GM11168 (cell line): ENCODE measurements around the gene DUS1L.

Experiments
- in situ Hi-C: fragments of 300-500 bp; cut with MboI; formaldehyde crosslinking; loops from one replicate; pipeline ENCODE4 v1.12.0; 2022; ENCODE audit warnings: low sequenced_read_pairs; ENCODE audit not compliant: unreplicated experiment

DUS1L gene

DNA sequence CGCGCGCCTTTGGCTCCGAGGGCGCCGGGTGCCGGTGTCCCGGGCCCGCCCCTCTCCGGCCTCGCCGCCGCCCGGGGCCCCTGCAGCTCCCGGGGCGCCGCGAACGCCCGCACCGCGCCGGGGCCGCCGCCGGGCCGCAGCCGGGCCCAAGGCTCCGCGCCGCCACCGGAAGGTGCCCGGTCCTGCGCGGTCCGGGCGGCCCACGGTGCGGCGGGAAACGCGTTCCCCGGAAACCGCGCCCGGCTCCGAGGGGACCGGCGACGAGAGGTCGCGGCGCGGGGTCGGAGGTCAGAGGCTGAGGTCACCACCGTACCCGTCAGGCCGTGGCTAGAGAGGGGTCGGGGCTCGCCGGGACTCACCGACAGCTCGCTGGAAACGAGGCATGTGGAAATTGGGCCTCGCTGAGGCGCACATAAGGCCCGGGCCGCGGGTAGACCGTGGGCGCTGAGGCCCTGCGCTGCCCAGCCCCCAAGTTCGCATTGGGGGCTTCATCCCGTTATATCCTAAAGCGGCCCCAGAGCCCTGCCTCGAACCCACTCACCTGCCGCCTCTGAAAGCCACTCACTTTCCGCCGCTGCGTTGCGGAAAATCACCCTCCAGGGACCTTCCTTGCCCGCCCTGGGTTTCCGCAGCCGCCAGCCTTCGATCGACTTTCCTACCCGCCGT is at the start of gene DUS1L:
DUS1L (minus strand) TSS at position 167 of the 666 bp plus-strand sequence. CDS start 745 bp downstream, outside the sequence.
- in situ Hi-C loops: no loop called here

GRCh38 chr17:82114872-82115271 is 49.3 kb upstream of the DUS1L start:
- in situ Hi-C loops: no loop called here

- in situ Hi-C loops: no loop called here
Measured at GRCh38 chr17:82114447-82114846, 48.8 kb upstream of the DUS1L start.

DNA sequence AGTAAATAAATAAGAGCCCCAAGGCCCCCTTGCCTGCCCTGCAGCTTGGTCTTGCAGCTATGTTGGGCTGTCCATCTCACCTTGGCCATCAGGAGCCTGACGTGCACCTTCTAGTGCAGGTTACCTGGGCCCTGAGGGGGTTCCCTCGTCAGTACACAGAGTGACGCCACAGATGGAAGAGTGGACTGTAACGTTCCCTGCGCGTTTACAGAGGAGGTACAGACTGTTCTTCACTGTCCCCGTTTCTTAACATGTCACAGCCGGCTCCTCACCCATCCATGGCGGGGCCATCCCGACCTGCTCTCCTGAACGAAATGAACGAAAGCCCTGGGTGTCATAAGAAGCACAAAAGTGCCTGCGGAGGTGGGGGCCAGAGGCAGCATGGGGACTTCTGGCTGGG is 48.3 kb upstream of the DUS1L start:
- in situ Hi-C loops: no loop called here

DNA sequence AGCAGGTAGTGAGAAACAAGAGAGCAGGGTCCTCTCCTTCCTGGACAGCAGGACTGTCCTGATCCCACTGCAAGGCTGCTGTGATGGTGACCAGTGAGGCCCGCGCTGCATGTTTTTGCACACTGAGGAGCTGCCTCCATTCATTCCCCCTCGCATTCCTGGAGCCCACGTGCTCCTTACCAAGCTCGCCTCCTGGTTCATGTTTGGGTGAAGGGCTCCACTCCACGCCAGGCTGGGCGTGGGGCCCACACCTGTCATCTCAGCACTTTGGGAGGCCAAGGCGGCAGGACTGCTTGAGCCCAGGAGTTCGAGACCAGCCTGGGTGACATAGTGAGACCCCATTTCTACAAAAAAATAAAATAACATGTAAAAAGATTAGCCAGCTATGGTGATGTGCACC is 47.8 kb upstream of the DUS1L start:
- in situ Hi-C loops: no loop called here

DNA sequence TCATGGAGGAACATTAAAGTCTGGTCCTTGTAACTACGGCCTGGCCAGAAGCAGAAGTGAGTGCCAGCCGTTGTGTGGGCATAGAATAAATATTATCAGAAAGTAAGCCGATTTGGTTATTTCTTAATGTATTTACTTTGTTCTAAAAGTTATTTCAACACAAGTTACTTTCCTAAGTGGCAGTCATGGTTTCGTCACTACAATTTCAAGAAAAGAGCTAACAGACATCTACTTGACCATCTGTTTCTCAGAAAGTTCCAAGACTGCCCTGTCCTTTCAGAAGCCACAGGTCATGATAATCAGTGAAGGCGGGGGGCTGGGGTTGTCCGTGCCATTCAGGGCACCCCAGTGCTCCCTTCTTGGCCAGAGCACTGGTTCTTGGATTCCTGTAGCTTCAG is 47.3 kb upstream of the DUS1L start:
- in situ Hi-C loops: no loop called here

DNA sequence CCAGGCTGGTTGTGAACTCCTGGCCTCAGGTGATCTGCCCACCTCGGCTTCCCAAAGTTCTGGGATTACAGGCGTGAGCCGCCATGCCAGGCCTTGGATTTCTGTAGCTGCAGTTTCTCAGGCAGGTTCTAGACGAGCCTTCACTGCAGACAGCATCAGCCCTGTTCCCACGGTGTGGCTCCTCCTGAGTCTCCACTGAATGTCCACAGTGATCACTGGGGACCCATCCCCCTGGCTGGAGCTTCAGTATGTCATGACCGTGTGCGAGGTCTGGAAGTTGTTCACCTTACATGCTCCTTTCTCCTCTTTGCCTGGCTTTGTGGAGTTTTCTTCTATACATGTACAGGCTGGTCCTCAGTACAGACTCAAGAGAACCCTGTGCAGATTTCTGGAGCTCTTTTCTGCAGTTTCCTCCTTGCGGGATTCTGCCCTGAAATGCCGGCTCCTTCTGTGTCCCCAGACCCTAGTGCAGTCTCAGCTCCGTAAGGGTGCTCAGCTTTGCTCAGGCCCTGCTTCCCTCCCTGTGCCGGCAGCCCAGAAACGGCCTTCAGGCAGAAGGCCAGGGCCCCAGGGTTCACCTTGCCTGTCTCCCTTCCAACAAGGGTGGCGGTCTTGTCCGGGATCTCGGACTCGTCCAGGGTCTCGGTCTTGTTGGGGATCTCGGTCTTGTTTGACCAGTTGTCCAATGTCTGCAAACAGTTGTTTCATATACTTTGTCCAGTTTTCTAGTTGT is 46.7 kb upstream of the DUS1L start:
- in situ Hi-C loops: no loop called here

DNA sequence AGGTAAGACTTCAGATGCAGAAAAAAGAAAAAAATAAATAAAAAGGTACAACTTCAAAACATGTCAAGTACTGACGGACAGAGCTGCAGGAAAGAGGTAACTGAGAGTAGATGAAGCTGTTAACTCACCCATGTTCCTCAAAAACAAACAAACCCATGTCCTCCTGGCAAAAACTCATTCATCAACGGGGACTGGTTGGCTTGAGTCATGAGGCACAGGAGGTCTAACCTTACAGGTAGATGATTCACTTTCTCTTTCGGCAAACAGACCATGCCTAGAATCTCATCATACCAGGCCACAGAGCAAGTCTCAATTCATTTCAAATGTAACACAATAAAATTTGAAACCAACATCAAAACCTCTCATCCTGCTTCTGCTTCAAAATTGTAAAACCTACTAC is 44.7 kb upstream of the DUS1L start:
- in situ Hi-C loops: no loop called here

DNA sequence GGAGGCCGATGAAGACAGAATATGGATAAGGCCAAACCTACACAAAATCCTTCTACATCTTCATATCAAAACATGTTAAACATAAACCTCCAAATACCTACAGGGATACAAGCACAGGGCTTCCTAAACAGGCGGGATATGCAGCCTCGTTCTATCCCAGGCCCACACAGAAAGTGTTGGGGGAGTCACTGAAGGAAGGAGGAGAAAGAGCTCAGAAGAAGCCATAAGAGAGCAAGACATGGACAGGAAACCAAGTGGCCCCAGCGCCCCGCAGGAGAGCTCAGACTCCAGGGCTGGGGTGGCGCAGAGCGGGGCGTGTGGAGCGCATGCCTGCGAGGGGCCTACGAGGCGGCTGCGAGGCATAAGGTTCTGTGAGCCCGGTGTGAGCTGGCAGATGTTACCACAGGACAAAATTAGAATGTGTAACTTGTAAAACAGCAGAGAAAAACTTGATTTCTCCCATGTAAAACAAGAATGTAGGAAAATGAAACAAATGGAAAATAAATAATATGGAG is 43.4 kb upstream of the DUS1L start:
- in situ Hi-C loops: no loop called here

DNA sequence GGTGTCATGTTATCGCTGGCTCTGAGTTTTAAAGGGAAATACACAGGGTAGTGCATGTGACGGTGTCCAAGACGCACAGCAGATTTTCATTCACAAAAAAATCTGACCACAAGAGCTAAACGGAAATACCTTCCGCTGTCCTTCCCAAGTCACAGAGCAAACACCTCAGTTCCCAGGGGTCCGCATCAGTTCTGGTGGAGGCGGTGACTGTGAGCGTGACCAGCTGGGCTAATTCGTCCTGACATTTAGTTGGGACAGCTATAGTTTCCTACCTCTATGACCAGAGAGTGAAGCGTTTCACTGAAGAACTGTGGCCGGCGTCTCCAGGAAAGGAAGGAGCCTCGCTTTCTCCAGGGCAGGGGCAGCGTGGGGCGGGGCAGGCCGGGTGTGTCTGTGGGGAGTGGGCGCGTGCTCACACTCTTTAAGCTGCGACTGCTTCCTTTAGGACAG is 42.9 kb upstream of the DUS1L start:
- in situ Hi-C loops: no loop called here

DNA sequence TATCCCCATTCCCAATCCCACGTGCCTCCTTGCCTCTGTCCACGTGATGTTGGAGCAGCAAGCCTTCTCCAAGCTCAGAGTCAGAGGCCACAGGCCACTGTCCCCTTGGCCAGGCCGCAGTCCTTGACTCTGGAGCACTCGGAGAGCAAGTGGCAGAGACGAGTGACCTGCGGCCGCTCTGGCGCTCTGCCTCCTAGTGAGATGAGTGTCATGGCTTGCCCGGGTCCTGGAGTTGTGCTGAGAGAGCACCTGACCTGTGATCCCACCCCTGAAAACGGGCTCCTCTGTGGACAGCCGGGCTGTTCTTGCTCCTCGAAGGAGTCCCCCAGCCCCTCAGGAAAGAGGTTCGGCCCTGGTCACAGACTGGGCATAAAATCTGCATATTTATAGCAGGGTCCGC is 42.4 kb upstream of the DUS1L start:
- in situ Hi-C loops: no loop called here

DNA sequence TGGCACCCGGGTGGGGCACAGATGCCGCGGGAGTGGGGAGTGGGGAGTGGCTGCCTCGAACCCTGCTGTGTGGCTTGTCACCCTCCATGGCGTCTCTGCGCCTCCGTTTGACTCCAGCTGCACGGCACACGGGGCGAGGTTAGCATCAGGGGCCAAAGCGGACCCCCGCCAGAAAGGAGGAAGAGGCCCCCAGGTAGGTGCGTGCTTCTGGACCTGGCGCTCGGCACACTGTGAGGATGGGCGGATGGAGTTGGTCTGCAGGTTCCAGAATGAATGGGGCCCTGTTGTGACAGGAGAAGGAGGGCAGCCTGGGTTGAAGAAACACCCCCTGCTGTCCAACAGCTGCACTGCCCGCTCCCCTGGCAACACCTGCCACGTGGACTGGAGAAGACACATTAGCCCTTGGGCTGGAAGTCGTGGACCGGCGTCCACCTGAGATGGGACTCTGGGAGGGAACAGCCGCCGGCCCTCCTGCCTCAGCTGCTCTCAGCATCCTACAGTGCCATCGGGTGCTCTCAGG is 41.8 kb upstream of the DUS1L start:
- in situ Hi-C loops: no loop called here

- in situ Hi-C loops: no loop called here
Measured at GRCh38 chr17:82106688-82107305, 41.2 kb upstream of the DUS1L start.

- in situ Hi-C loops: no loop called here
Measured at GRCh38 chr17:82105882-82106687, 40.5 kb upstream of the DUS1L start.

GRCh38 chr17:82105417-82105881 is 39.8 kb upstream of the DUS1L start:
- in situ Hi-C loops: no loop called here

GRCh38 chr17:82104797-82105416 is 39.3 kb upstream of the DUS1L start:
- in situ Hi-C loops: no loop called here

DNA sequence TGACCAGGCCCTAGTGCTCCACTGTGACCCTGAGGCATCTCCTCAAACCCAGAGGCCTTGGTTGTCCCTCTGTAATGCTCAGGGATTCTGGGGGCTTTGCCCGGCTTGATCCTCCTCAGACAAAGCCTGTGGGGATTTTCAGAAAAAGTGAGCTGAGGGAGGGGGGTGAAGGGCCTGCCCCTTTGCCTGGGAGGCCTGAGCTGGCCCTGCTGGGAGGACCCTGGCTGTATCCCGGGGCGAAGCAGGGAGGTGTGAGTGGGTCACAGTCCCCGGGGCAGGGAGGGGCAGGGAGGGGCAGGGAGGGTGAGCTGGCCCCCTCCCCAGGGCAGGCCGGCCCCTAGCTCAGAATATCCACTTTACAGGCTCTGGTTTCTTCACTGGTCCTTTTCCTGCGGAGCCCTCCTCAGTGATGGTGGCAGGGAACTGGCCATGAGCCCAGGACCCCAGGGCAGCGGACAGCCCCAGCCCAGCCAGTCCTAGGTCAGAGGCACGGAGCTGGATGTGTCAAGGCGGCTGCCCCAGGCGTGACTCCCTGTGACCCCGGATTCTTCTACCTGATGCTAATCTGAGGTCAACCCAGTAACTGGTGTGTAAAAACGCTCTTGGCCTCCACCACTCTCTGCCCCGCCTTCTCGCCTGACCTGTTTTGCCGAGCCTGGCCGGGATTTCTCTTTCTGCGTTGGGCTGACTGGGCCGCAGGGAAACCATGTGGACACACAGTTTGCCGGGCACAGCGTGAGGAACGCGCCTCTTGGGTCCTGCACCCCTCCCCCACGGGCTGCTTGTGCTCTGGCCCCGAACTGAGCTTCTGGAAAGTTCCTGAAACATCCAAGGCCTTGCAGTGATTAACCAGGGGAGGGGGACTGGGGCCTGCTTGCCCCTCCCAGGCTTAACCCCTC is 38.2 kb upstream of the DUS1L start:
- in situ Hi-C loops: no loop called here

DNA sequence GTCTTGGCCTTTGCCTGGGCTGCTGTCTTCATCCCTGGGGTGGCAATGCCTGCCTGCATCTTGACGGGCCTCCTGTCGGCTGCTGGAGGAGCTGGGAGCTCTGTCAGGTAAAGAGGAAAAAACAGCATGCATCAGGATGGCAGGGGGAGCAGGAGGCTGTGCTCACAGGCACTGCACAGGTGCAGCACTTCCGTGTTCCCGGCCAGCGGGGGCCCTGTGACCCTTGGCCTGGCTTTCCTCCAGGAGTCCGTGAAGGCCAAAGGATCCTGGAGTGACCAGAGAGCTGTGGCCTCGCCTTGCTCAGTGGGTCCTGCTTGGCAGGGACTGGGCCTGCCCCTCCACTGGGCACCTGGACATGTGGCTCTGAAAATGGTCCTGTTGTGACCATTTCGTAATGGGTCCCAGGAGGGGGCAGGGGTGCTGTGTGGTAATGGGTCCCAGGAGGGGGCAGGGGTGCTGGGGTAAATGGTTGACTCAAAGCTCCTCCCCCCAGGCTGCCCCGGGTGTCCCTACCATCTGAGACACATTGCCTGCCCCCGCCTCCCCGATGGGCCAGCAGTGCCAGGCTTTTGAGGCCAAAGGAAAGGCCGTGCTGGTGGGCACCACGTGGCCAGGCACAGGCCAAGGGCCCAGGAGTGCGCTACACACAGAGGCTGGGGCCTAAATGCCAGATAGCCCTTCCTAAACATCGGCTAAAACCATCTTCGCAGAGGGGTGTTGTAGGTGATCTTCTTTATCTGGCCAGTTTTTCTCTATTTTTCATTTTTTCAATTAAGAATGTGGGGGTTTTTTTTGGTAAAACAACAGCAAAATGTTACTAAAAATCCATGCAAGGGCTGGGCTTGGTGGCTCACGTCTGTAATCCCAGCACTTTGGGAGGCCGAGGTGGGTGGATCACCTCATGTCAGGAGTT is 36.4 kb upstream of the DUS1L start:
- in situ Hi-C loops: no loop called here
